Breast epithelium (tissue), 4 donors: ENCODE measurements around the gene MARCKS. TPM values are rescaled to one million over a fixed set of nuclear protein-coding genes. Genes with fewer than 3 reads are reported as not detected.

Source experiments
- DNase-seq, 2 donors: peaks; one replicate each; pipeline ENCODE4 v3.0.0-alpha.2; 2019; ENCODE audit warnings: low spot score in 2 of 2
- H3K27ac ChIP-seq, 2 donors: fragments of 200-600 bp; sonication (generic) in 1 of 2; one replicate each; pipeline ENCODE4 v1.5.1; 2016 to 2019; ENCODE audit warnings: mild to moderate bottlenecking in 1 of 2
- H3K27me3 ChIP-seq, 2 donors: fragments of 200-600 bp; sonication (generic) in 1 of 2; one replicate each; pipeline versions ENCODE4 v1.5.1 to v1.6.0; 2017 to 2019; ENCODE audit warnings: control low read depth in 1 of 2, mild to moderate bottlenecking in 1 of 2
- H3K36me3 ChIP-seq: fragments of 200-600 bp; one replicate; pipeline ENCODE4 v1.5.1; 2019
- H3K4me1 ChIP-seq, 2 donors: fragments of 200-600 bp; sonication (generic); one replicate each; pipeline ENCODE4 v1.5.1; 2016 to 2019; ENCODE audit warnings: control low read depth in 1 of 2
- H3K4me3 ChIP-seq, 3 donors: fragments of 200-600 bp; sonication (generic); 1 replicate in 2 of 3; 2 replicates in 1 of 3; pipeline ENCODE4 v1.5.1; 2016 to 2019; ENCODE audit warnings: mild to moderate bottlenecking in 3 of 3, moderate library complexity in 2 of 3
- H3K9me3 ChIP-seq, 2 donors: fragments of 200-600 bp; sonication (generic) in 1 of 2; one replicate each; pipeline ENCODE4 v1.5.1; 2016 to 2019; ENCODE audit warnings: control low read depth in 1 of 2
- POLR2A ChIP-seq: fragments of 450-650 bp; IDR thresholded peaks from one replicate; pipeline ENCODE4 v1.6.1; 2016; ENCODE audit warnings: antibody characterized with exemption, mild to moderate bottlenecking, moderate library complexity
- POLR2AphosphoS5 ChIP-seq, 3 donors: sonication (generic); formaldehyde crosslinking; IDR thresholded peaks; one replicate each; pipeline ENCODE4 v1.6.1; 2017; ENCODE audit warnings: antibody characterized with exemption in 3 of 3
- intact Hi-C: fragments of 100-400 bp; cut with DNase I; formaldehyde crosslinking; loops from one replicate; pipeline ENCODE4 v1.15.1; 2023; ENCODE audit warnings: low total_unique reads
- total RNA-seq, 3 donors: library from RNA; depleted of rRNA; stranded (reverse); fragments of >200 nt; gene quantifications; one replicate each; pipeline ENCODE4 v1.1.0, GENCODE V29; 2016
- TF ChIP-seq, protein P1 (sequence below), 3 donors: fragments of 450-650 bp; IDR thresholded peaks; one replicate each; pipeline ENCODE4 v1.5.1; 2016 to 2017; ENCODE audit warnings: antibody characterized with exemption in 3 of 3, mild to moderate bottlenecking in 3 of 3, moderate library complexity in 3 of 3

Gene MARCKS
- total RNA-seq, 3 donors from 2014 or later = 19.8 to 54.4 (median 50.8) TPM

DNA sequence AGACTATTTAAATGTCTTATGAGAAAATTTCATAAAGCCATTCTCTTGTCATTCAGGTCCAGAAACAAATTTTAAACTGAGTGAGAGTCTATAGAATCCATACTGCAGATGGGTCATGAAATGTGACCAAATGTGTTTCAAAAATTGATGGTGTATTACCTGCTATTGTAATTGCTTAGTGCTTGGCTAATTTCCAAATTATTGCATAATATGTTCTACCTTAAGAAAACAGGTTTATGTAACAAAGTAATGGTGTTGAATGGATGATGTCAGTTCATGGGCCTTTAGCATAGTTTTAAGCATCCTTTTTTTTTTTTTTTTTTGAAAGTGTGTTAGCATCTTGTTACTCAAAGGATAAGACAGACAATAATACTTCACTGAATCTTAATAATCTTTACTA lies 5.0 kb downstream of the MARCKS start:
- Histone ChIP-seq H3K27ac (peak overlapping the region; percentile 54 to 59), H3K27me3 (no peaks in the 10 kb centered on the region), H3K4me3 (peak overlapping the region in 1 of 3 donors; percentile 29), H3K9me3 (no peaks in the 10 kb centered on the region), H3K36me3 (no peaks in the 10 kb centered on the region), H3K4me1 (no peaks in the 10 kb centered on the region)
- no peak for TF ChIP-seq POLR2AphosphoS5 (IDR thresholded peaks at IDR 0.05)
- no peak for TF ChIP-seq POLR2A
- TF ChIP-seq, protein P1, sequence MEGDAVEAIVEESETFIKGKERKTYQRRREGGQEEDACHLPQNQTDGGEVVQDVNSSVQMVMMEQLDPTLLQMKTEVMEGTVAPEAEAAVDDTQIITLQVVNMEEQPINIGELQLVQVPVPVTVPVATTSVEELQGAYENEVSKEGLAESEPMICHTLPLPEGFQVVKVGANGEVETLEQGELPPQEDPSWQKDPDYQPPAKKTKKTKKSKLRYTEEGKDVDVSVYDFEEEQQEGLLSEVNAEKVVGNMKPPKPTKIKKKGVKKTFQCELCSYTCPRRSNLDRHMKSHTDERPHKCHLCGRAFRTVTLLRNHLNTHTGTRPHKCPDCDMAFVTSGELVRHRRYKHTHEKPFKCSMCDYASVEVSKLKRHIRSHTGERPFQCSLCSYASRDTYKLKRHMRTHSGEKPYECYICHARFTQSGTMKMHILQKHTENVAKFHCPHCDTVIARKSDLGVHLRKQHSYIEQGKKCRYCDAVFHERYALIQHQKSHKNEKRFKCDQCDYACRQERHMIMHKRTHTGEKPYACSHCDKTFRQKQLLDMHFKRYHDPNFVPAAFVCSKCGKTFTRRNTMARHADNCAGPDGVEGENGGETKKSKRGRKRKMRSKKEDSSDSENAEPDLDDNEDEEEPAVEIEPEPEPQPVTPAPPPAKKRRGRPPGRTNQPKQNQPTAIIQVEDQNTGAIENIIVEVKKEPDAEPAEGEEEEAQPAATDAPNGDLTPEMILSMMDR (IDR thresholded peaks at IDR 0.05) = no peak
- DNase-seq = no peak
- intact Hi-C loops = no loop called here

DNA sequence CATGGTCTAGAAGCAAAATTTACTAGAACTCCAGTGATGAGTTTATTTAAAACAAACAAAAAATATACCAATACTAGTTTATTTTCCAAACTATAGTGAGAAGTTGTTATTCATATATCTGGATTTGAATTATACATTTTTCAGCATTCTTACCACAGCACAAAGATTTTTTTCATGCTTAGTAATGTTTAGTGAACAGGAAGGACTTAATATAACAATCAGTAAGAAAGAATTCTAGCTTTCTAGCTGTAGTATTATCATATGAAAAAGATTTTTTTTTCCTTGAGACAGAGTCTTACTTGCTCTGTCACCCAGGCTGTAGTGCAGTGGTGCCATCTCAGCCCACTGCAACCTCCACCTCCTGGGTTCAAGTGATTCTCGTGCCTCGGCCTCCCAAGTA lies 13.8 kb downstream of the MARCKS start:
- TF ChIP-seq POLR2AphosphoS5 (IDR thresholded peaks at IDR 0.05) (no peak), POLR2A (no peak)
- TF ChIP-seq, protein P1 (IDR thresholded peaks at IDR 0.05) = no peak
- intact Hi-C loops = no loop called here
- H3K9me3 ChIP-seq = no peaks in the 10 kb centered on the region
- H3K36me3 ChIP-seq = no peaks in the 10 kb centered on the region
- no peak overlapping the region for H3K4me3 ChIP-seq
- no peak overlapping the region for H3K27ac ChIP-seq
- no peaks in the 10 kb centered on the region for H3K4me1 ChIP-seq
- H3K27me3 ChIP-seq = no peaks in the 10 kb centered on the region
- DNase-seq = no peak

DNA sequence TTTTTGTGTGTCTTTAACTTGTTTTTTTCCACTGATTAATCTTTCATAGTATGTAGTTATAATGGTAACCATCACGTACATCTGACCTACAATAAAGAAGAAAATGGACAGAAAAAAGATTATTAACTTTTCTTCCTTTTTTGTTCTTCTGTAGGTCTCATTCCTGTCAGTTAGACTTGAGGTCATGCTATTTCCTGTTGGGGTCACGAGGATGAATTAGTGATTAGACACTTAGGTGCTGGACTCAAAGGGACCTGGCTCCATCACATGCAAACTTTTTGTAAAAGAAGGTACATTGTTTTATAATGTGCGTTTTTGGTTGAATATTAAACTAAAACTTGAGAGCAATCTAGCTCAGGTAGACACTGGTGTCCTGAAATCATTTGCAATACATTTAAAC lies 14.8 kb downstream of the MARCKS start:
- Histone ChIP-seq H3K4me1 (no peaks in the 10 kb centered on the region), H3K36me3 (no peaks in the 10 kb centered on the region), H3K9me3 (no peaks in the 10 kb centered on the region), H3K4me3 (no peak overlapping the region), H3K27me3 (no peaks in the 10 kb centered on the region), H3K27ac (no peak overlapping the region)
- no peak for DNase-seq
- TF ChIP-seq POLR2AphosphoS5 (IDR thresholded peaks at IDR 0.05) (no peak), POLR2A (no peak)
- TF ChIP-seq, protein P1 (IDR thresholded peaks at IDR 0.05) = no peak
- intact Hi-C loops = no loop called here

DNA sequence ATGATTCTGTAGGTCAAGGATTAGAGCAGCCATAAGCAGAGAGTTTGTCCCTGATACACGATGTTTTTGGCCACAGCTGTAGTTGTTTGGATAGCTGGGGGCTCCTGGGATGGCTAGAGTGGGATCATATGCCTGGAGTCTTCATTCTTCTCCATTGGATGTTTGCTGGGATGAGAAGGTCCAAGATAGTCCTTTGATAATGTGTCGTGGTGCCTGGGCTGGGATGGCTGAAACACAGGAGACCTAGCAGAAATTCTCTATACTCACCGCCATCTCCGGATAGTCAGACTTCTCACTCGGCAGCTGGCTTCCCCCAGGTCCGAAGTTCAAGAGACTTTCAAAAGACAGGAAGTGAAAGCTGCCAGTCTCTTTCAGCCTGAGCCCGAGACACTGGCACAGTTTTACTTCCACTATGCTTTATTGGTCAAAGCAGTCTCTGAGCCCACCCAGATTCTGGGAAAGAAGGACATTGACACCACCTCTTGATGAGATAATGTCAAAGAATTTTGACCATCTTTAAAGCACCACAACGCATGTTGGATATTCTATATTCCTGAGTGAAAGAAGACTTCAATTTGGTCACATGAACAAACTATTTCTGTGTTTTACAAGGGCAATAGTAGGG lies 16.0 kb downstream of the MARCKS start:
- Histone ChIP-seq H3K4me3 (peak overlapping the region in 2 of 3 donors; percentile 19 to 42), H3K36me3 (no peaks in the 10 kb centered on the region), H3K27ac (no peak overlapping the region), H3K4me1 (no peaks in the 10 kb centered on the region), H3K27me3 (no peaks in the 10 kb centered on the region), H3K9me3 (no peaks in the 10 kb centered on the region)
- TF ChIP-seq, protein P1 (IDR thresholded peaks at IDR 0.05) = no peak
- TF ChIP-seq POLR2AphosphoS5 (IDR thresholded peaks at IDR 0.05) (no peak), POLR2A (no peak)
- no peak for DNase-seq
- intact Hi-C loops = no loop called here

DNA sequence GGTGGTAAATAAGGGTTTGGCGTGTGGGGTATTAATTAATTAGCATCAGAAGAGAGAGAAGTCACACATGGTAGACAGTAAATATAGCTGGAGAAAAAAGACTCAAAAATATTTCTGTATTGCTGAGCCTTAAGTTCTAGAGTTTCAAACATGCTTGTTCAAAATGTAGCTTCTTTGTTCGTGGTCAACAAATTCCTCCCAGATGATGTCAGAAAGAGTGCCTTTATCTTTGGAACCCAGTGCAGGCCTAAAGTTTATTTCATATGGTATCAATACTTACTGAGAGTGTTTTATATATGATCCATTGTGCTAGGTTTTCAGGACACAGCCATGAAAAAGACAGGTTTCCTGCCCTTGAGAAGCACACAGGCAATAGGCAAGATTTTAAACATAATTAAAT lies 18.3 kb downstream of the MARCKS start:
- Histone ChIP-seq H3K27ac (no peak overlapping the region), H3K27me3 (no peaks in the 10 kb centered on the region), H3K4me1 (no peaks in the 10 kb centered on the region), H3K36me3 (no peaks in the 10 kb centered on the region), H3K9me3 (no peaks in the 10 kb centered on the region), H3K4me3 (no peak overlapping the region)
- intact Hi-C loops = no loop called here
- TF ChIP-seq POLR2AphosphoS5 (IDR thresholded peaks at IDR 0.05) = no peak
- TF ChIP-seq POLR2A = no peak
- TF ChIP-seq, protein P1 (IDR thresholded peaks at IDR 0.05) = no peak
- no peak for DNase-seq
